ENCODE results near the gene CGRRF1.

CGRRF1 gene, protein sequence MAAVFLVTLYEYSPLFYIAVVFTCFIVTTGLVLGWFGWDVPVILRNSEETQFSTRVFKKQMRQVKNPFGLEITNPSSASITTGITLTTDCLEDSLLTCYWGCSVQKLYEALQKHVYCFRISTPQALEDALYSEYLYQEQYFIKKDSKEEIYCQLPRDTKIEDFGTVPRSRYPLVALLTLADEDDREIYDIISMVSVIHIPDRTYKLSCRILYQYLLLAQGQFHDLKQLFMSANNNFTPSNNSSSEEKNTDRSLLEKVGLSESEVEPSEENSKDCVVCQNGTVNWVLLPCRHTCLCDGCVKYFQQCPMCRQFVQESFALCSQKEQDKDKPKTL

DNA sequence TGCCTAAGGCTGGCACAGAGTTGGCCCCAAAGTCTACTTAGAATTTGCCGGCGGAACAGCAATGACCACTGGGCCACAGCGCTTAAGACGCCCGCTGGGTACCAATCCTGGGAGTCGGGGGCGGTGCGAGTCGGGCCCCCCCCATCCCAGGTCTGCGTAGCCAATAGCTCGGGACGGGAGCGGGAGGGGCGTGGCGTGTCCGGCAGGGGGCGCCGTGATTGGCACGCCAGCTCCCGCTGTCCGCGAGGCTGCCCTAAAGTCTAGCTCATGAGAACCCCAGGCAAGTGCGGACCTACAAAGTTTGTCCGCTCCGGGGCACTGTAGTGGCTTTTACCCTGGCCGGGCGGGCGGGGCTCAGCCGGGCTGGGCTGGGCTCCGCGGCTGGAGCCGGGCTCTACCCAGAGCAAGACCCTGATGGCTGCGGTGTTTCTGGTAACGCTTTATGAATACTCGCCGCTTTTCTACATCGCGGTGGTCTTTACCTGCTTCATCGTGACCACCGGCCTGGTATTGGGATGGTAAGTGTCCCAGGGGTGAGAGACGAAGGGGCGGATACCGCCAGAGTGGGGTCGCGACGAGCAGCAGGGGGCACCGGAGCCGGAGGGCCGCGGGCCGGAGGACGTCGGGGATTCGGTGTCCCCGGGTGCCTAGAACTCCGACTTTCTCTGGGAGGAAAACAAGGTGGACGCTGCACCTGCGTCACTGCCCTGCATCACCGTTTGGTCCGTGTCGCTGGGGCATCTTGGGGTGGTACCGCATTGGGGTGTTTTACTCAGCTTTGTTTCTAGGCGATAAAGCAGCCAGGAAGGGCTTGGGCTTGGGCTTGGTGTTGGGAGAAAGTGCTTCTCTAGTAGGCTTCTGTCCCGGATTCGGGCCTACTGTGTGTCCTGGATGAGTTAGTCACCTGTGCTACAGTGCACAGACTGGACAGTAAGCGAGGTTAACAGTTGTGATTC, at the start of gene CGRRF1:
CGRRF1 (plus strand) TSS at position 361 of the 956 bp plus-strand sequence; CDS start at position 415, 54 bp downstream.
- peak; percentile 93 for DNase-seq (ENCODE audit: low read depth in 2 of 2)

DNA sequence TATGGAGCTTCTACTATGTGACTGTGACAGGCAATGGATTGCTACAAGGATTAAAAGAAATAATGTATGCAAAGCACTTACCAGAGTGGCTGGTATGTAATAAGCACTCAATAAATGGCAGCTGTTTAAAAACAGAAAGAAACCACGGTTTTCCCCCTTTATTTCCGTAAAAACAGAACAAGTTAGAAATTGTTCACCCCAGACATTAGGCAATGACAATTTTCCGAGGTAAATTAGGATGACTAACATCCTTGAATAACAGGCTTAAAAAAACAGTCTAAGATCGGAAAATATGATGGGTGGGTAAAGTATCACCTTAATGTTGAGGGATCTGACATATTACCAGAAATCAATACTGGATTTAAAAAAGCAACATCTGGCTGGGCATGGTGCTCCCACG, 47.7 kb upstream of the CGRRF1 start:
- DNase-seq (ENCODE audit: low read depth in 2 of 2) = no peak

DNA sequence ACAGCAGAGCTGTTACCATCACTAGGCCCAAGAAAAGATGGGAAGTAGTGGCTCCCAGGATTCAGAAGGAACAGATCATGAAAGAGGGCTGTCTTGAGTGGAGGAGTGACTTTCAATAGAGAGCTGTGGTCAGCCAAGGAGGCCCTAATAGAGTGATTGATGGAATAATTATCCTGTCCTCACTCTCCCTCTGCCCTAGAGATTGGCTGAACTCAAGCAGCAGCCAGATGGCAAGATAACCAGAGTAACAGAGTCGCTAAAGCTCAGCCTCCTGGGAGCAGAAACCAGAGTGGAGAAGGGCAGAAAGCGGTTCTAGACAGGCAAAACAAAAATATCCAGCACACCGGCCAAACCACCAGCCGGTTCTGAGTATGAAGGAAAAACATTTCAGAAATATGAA, 44.1 kb upstream of the CGRRF1 start:
- DNase-seq (ENCODE audit: low read depth in 2 of 2) = no peak

DNA sequence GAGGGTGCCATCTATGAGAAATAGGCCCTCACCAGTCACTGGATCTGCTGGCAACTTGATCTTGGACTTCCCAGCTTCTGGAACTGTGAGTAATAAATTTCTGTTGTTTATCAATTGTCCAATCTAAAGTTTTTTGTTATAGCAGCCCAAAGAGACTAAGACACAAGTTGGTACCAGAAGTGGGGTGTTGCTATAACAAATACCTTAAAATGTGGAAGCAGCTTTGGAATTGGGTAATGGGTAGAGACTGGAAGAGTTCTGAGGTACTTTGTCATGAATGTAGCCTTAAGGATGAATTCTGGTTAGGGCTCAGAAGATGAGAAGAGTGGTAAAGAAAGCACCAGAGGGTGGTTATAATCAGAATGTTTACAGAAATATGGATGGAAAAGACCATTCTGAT, 42.4 kb upstream of the CGRRF1 start:
- DNase-seq (ENCODE audit: low read depth in 2 of 2) = no peak

DNA sequence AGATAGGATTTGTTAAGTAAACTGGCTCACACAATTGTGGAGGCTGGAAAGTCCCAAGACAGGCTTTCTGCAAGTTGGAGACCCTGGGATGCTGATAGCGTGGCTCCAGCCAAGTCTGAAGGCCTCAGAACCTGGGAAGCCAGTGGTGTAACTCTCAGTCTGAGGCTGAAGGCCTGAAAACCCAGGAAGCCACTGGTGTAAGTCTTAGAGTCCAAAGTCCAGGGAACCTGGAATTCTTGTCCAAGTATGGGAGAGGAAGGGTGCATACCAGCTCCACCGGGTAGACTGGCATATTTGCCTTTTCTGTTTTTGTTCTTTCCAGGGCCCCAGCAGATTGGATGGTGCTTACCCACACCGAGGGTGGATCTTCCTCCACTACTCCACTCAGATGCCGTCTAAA, 39.0 kb upstream of the CGRRF1 start:
- no peak for DNase-seq (ENCODE audit: low read depth in 2 of 2)

DNA sequence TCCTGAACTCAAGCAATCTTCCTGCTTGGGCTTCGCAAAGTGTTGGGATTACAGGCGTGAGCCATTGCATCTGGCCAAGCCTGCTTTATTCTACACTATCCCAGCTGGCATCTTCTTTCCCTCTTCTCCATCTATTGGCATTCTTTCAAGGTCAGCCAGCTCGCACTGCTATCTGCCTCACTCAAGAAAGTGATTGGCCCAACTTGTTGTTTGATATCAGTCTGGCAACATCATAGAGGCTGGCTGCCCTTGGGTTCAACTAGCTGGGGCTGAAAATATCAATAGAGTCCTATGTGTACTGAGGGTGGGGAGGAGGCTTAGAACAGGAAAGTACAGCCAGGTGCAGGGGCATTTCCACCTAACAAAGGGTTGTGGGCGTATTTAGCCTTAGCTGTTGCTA, 38.1 kb upstream of the CGRRF1 start:
- DNase-seq (ENCODE audit: low read depth in 2 of 2) = no peak

DNA sequence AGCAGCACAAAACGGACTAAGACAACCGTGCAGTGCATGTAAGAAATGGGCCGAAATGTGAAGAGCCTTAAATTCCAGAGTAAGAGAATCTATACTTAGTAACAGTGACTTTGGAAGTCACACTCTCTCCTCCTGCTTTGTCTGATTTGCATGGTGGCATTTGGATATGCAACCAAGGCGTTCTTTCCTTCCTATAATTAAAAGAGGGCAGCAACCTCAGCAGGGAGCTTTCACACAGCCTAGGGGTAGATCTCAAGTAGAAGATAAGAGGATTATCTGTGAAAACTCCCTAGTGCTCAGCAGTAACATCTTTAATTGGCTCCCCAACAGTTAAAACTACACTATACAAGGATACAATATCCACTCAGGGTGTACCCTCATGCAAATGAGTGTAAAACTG, 37.4 kb upstream of the CGRRF1 start:
- DNase-seq (ENCODE audit: low read depth in 2 of 2) = no peak

DNA sequence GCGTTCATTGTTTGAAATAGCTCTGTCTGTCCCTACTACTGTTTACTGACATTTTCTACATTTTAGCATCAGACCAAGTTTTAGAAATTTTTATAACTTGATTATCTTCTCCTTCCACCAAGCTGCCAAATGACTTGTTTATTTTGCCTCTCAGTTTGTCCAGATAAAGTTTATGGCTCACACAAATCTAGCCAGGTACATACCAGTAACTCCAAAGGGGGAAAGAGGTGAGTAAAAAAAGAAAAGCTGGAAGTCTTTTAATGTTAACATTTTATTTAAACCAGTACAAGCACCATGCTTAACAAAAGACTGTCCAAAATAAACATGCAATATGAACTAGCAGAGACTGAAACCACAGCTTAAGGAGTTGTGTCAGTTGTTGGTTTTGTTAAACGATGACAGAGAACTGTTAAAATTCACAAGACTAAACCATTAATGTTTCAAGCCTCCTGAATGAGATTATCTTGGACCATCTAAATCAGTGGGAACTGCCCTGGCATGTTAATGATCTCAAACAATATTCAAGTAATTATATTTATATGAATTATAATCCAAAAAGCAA, 35.4 kb upstream of the CGRRF1 start:
- DNase-seq (ENCODE audit: low read depth in 2 of 2) = no peak

DNA sequence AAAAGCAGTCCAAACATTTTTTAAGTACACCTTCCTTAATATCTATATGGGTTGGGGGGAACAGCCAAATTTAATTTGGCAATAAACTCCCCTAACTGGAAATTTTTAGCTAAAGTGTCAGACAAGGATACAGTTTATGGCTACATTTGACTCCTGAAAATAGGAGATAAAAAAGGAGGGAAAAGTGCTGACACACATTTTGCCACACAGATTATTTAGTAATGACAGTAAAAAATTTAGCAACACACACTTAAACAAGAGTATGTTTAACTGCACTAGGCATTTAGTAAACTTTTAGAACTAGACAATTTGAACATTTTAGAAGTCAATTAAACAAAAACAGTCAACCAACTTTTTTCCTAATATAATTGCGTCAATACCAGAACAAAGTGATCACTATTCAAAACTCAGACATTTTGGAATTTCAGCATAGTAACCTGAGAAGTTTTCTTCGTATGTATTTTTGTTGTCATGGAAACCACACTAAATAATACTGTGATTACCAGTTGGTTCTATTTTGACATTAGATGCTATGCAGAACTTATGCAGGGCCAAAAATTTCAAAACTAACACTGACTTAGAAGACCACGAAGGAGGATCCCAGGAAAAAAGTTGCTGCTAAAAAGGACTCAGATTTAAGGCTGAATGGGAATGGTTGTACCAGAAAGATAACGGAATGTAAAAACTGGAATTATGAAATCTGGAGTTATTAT, 34.4 kb upstream of the CGRRF1 start:
- DNase-seq (ENCODE audit: low read depth in 2 of 2) = no peak

DNA sequence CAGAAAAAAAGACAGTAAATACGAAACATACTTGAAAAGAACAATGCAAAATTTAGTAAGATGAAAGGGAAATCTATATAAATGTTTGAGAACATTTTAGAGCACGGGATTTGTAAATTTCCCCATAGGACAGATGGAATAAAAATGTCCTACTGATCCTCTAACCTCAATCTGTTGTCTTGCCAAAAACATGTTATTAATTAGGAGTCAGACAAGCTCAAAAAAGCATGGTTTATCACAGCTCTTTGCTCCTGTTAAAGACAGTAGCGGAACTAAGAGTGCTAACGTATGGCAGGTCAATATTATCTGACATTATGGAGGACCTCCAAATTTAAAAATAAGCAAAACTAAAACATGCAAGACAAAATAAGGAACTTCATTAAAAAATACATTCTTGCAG, 33.8 kb upstream of the CGRRF1 start:
- no peak for DNase-seq (ENCODE audit: low read depth in 2 of 2)

DNA sequence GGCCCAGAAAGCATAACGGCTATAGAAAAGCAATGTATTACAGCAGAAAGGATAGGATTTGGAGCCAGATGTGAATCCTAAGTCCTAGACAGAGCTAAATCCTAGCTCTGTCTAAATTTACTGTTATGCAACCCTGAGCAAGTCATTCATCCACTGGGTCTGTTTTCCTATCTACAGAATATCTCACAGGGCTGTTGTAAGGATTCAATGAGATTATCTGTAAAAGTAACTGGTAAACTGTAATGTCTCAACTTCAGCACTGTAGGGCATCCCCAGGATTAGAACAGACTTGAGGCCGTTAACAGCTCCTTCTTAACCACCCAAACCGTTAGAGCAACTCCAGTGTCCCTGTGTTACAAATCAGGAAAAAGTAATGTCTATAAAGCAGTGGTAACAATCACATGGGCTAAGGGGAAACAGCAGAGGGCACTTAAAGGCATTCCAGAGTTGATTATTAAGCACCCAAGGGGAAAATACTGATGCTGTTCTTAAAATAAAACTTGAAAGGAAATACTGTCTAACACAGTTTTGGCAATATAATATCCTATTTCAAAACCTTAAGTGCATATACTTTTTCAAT, 31.0 kb upstream of the CGRRF1 start:
- DNase-seq (ENCODE audit: low read depth in 2 of 2) = no peak

DNA sequence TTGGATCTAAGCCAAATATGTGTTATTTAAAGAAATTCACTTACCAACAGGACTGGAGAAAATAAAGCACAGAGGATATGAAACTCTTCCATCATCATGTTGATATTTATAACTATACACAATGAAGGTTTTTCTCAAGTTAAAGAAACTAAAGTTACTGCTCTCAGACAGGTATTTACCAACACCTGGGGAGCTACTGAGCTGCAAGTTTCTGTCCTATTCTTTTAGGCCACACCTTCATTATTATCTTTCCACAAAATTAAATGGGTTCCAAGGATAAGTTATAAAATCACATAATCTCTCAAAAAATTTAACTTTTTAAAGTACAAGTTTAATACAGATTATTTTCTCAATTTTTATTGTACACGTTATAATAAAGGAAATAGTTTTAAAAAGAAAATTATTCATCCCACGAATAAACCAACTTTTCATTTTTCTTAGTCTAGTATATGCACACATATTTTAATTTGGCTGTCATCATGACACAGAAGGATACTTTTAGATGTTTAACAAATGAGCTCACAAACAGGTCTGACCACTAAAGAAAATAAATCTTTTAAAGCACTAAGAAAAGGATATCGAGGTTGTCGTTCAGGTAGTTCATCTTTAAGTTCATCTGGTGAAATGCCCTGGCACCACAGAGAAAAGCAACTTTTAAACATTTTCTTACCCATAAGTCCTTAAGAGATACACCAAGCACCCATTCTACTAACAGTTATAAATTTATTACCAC, 28.7 kb upstream of the CGRRF1 start:
- DNase-seq (ENCODE audit: low read depth in 2 of 2) = no peak

DNA sequence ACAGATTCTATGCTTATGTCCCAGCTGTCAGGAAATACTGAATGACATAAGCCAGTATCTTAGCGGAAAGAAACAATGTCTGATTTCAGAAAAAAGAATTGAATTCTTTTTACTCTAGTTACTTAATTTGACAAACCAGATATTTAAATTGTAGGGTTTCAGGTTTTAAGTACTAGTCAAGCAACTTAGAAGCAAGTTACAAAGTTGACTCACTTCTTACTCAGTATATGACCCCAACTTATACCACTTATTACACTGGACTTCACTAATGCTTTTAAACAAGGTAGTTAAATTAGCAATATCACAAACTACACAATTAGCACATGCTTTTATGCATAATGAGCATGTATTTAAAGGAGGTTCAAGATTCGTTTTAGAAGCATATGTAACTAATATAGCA, 28.0 kb upstream of the CGRRF1 start:
- no peak for DNase-seq (ENCODE audit: low read depth in 2 of 2)

DNA sequence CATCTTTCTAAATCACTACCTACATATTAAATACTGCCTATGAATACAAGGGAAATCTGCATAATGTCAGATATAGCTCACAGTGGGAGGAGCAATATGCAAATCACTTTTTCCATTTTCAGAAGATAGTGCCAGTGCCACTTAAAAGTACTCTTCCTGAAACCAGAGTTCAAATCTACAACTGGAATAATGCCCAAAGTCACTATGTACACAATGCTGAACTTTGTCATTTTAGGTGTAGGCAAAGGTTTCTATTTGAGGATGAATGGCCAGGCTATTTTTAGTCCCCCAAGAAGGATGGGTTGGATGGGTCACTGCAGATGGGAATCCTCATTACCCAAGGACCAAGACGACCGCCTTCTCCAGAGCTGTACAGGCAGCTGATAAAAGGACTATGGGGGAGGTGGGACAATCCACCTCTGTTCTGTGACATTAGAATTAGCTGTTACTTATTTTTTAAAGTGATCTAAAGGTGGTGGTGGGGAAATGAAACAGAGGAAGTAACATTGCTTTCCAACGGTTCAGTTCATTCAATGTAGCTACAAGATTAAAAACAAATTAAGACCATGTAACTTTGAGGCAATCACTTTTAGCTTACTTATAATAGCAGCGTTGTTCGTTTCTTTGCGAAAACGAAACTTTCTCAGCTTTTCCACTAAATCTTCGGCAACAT, 26.5 kb upstream of the CGRRF1 start:
- no peak for DNase-seq (ENCODE audit: low read depth in 2 of 2)

DNA sequence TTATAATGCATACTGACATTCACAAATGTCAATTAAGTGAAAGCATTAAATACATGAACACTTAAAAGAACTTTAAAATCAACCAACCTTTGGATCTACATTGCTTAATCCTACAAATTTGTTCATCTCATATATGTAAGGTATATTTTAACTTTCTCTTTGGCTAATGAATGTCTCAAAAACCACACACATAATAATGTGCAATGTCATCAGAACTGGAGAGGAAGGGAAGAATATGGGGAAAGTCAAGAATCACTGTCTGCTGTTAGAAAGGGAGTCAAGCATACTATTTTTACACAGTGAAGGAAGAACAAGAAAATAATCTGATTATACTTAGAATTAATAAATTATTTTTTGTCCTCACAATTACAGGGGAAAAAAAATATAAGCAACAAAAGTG, 25.9 kb upstream of the CGRRF1 start:
- no peak for DNase-seq (ENCODE audit: low read depth in 2 of 2)

DNA sequence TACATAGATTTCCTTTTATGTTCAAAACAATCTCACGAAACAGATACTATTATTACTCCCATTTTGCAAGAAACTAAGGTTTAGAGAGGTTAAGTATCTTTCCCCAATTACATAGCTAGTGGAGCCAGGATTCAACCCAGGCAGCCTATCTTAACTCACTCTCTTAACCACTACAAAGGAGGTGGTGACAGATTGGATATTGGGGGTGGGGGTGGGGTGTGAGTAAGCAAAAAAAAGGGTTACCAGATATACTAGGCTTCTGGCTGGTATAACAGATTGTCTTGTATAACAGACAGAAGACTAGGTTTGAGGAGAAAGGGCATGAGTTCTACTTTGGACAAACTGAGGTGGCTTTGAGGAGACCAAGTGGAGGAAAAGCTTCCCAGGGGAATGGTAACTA, 23.0 kb upstream of the CGRRF1 start:
- no peak for DNase-seq (ENCODE audit: low read depth in 2 of 2)

DNA sequence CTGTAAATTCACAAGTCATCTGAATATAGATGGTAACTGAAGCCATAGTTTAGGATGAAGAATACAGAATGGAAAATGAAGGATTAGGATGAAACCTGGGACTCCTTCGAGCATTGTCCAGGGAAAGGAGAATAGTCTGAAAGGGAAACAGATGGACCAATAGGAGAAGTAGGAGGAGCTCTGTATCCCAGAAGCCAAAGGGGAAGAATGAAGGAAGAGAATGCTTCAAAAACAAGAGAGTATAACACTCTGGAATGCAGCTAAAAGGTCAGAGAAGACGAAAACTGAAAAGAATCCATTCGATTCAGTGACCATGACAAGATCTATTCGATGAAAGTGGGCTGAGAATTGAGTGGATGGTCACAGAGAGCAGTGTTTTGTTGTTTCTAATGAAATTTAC, 21.9 kb upstream of the CGRRF1 start:
- no peak for DNase-seq (ENCODE audit: low read depth in 2 of 2)

DNA sequence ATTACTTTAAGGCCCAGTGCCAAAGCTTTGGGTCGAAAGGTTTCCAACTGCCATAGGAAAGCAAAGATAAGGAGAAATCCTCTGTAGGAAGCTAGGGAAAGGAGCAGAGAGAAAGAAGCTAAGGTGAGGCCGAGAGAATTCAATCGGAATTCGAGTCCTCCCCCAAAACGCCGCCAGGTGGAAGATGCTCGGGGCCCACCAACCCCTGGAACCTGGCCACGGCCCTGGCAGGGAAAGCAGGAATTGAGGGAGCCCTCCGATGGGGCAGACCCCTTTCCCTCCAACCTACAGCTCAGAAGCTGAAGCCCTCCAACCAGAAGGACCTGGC, 21.4 kb upstream of the CGRRF1 start:
- DNase-seq (ENCODE audit: low read depth in 2 of 2) = peak in 1 of 2 donors; percentile 2

DNA sequence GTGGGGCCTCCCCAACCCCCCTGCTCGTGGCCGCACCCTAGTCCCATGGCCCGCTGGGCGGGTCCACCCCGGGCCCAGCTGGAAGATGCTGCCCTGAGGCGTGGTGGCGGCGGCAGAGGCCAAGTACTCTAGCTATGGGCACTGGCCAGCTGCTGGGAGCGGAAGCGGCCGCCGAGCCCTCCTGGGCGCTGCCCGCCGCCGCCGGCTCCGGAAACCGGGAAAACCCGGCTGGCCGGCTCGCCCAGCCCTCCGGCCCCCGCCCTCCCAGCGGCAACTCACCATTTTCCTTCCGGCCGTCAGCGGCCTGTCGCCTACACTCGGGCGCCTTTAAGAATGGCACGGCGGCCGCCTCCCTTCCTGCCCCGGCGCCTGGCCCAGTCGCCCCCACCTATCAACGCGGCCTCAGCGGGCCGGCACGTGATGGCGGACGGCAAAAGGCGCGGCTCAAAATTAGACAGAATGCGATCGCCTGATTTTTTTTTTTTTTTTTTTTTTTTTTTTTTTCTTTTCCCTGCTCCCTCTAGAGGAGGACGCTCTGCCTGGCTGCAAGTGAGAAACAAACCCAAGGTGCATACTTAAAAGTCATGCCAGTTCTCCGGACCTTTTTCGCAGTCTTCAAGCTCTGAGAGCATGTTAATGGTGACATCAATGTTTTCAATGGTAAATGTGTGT, 20.9 kb upstream of the CGRRF1 start, which contains the start of gene GMFB:
GMFB (minus strand) TSS at position 335 of the 672 bp plus-strand sequence; CDS start at position 282, 53 bp downstream.
- peak; percentile 67 to 76 for DNase-seq (ENCODE audit: low read depth in 2 of 2)

DNA sequence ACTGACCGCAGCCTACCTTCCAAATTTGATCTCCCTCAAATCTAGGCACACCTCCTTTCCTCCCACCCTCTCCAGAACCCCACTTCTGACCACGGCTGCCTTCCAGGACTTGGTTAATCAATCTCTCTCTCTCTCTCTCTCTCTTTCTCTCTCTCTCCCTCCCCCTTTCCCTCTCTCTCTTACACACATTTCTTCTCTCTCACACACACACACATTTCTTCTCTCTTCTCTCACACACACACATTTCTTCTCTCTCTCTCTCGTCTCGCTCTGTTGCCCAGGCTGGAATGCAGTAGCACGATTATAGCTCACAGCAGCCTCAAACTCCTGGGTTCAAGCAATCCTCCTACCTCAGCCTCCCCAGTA, 20.4 kb upstream of the CGRRF1 start:
- DNase-seq (ENCODE audit: low read depth in 2 of 2) = no peak

All from stimulated activated CD8-positive, alpha-beta memory T cell treated with anti-CD3 and anti-CD28 coated beads, Interleukin-7, amount 100 ng/mL, for 1 hour (primary cell).